BLaER1 (cell line): ENCODE measurements around the gene BCLAF3.

Experiments used
- H3K27ac ChIP-seq: shearing (Covaris generic); formaldehyde crosslinking; 2 replicates; pipeline ENCODE4 v1.8.1; 2022
- H3K27me3 ChIP-seq: shearing (Covaris generic); formaldehyde crosslinking; 2 replicates; pipeline ENCODE4 v1.8.1; 2022
- H3K36me3 ChIP-seq: shearing (Covaris generic); formaldehyde crosslinking; 2 replicates; pipeline ENCODE4 v1.8.1; 2022
- H3K4me1 ChIP-seq: shearing (Covaris generic); formaldehyde crosslinking; 2 replicates; pipeline ENCODE4 v1.8.1; 2022
- H3K4me2 ChIP-seq: shearing (Covaris generic); formaldehyde crosslinking; 2 replicates; pipeline ENCODE4 v1.8.1; 2022
- H3K4me3 ChIP-seq: shearing (Covaris generic); formaldehyde crosslinking; 2 replicates; pipeline ENCODE4 v1.8.1; 2022
- H3K9ac ChIP-seq: shearing (Covaris generic); formaldehyde crosslinking; 2 replicates; pipeline ENCODE4 v1.8.1; 2022
- H3K9me3 ChIP-seq: shearing (Covaris generic); formaldehyde crosslinking; 2 replicates; pipeline ENCODE4 v1.8.1; 2022
- H4K20me1 ChIP-seq: shearing (Covaris generic); formaldehyde crosslinking; 2 replicates; pipeline ENCODE4 v1.8.1; 2022
- Cebpa-rat ChIP-seq: shearing (Covaris generic); IDR thresholded peaks from 2 replicates; pipeline ENCODE4 v1.8.1; 2022

BCLAF3 gene

DNA sequence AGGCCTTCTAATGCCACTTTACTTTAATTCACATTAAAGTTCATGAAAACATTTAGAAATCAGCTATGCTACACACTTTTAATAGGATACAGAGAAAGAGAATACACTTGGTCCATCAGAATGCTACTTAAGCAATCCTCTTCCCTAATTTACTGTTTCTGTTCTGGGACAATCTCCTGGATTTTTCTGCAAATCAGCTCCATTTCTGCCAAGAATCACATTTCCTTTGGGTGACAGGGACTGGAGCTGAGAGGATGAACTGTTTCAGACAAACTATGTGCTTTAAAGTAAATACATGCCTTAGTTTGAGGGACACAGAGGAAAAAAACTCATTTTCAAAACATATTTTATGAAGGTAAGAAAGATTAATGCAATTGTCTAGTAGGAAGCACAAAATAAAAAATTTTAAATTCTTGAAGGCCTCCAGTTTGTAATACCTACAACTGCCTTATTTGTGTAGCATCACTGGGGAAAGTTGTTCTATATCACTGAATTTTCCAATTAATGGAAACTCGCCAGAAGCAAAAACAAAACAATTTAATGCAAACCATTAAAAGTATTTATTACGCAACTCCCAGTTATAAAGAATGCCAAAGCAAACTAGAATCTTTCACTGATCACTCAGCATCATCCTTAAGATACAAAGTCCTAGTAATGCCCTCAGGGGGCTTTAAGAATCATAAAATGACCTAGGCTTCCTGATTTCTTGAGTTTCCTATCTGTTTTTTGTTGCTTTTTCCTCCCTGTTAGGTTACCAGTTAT is 36.3 kb downstream of the BCLAF3 start:
- Histone ChIP-seq H3K27me3 (no peaks in the 10 kb centered on the region), H3K4me2 (no peak overlapping the region), H3K36me3 (no peaks in the 10 kb centered on the region; the same call in 1 of the 2 replicates), H3K4me3 (no peak overlapping the region), H3K4me1 (no peaks in the 10 kb centered on the region), H4K20me1 (no peaks in the 10 kb centered on the region), H3K9me3 (no peaks in the 10 kb centered on the region), H3K27ac (no peak overlapping the region), H3K9ac (no peak overlapping the region)
- TF ChIP-seq Cebpa-rat = peak; percentile 66; the same call in 1 of the 2 replicates

DNA sequence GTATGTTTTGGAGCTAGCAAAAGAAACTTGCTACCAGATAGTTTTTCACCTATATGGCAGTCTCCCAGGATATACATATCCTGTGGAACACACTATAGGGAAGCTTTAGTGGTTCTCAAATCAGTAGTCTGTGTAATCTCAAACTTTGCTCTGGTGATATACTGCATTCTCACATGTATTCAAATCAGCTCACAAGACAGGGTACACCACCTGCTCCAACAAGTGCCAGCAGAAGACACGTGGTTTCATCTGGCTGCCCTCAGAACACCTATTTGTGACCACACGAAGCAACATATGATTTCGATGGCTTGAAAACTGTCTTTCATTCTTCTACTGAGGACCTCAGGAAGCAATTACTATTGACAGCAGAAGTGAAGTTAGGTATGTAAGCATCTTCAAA is 37.7 kb downstream of the BCLAF3 start:
- H3K27me3 ChIP-seq = no peaks in the 10 kb centered on the region
- no peak overlapping the region for H3K4me2 ChIP-seq
- no peak for TF ChIP-seq Cebpa-rat

GRCh38 chrX:19949340-19949739 is 41.5 kb downstream of the BCLAF3 start:
- Histone ChIP-seq H3K27me3 (no peaks in the 10 kb centered on the region), H3K9ac (no peak overlapping the region)
- TF ChIP-seq Cebpa-rat = no peak

More for the DNA sequence above, 37.7 kb downstream of the BCLAF3 start:
- Histone ChIP-seq H3K9me3 (no peaks in the 10 kb centered on the region), H3K9ac (no peak overlapping the region), H3K27ac (no peak overlapping the region), H4K20me1 (no peaks in the 10 kb centered on the region), H3K4me3 (no peak overlapping the region), H3K36me3 (peaks cover 4% of the 10 kb centered on the region; the same call in 1 of the 2 replicates), H3K4me1 (no peaks in the 10 kb centered on the region)

GRCh38 chrX:19947612-19948011 is 43.2 kb downstream of the BCLAF3 start:
- Histone ChIP-seq H3K27ac (no peak overlapping the region), H3K9ac (no peak overlapping the region), H3K4me2 (no peak overlapping the region), H3K9me3 (peaks cover 5% of the 10 kb centered on the region; the same call in 1 of the 2 replicates), H3K4me3 (no peak overlapping the region), H3K27me3 (no peaks in the 10 kb centered on the region), H3K4me1 (no peaks in the 10 kb centered on the region), H3K36me3 (peaks cover 10% of the 10 kb centered on the region; the same call in 1 of the 2 replicates), H4K20me1 (no peaks in the 10 kb centered on the region)
- TF ChIP-seq Cebpa-rat = no peak

More at GRCh38 chrX:19949340-19949739, 41.5 kb downstream of the BCLAF3 start:
- Histone ChIP-seq H3K4me2 (no peak overlapping the region), H3K36me3 (peaks cover 10% of the 10 kb centered on the region; the same call in 1 of the 2 replicates), H3K9me3 (peaks cover 5% of the 10 kb centered on the region; the same call in 1 of the 2 replicates), H3K27ac (no peak overlapping the region), H3K4me1 (no peaks in the 10 kb centered on the region), H4K20me1 (no peaks in the 10 kb centered on the region), H3K4me3 (no peak overlapping the region)
